ENCODE results near the gene MYO18A.

GRCh38 chr17:29166507-29166887 is 13.7 kb downstream of the MYO18A start:
- TF ChIP-seq CTCF (IDR thresholded peaks at IDR 0.05) = no peak
- no peak for TF ChIP-seq ZFX (IDR thresholded peaks at IDR 0.05; ENCODE audit: borderline replicate concordance)

All from 22Rv1 (cell line).